GM12891 (cell line): ENCODE measurements around the gene KCNH1.

Source experiments
- PAX5 ChIP-seq: IDR thresholded peaks from 2 replicates; pipeline ENCODE4 v1.6.1; 2011; ENCODE audit warnings: low read length, moderate library complexity, mild to moderate bottlenecking; ENCODE audit not compliant: insufficient read depth, severe bottlenecking
- POLR2A ChIP-seq: IDR thresholded peaks from 2 replicates; pipeline ENCODE4 v1.6.1; 2011; ENCODE audit warnings: low read depth, low read length, control low read depth
- POLR2AphosphoS5 ChIP-seq: IDR thresholded peaks from 2 replicates; pipeline ENCODE4 v1.6.1; 2011; ENCODE audit warnings: low read depth, low read length, control low read depth
- POU2F2 ChIP-seq: IDR thresholded peaks from 2 replicates; pipeline ENCODE4 v1.6.1; 2011; ENCODE audit warnings: low read depth, mild to moderate bottlenecking, control low read depth, low read length, moderate library complexity
- SPI1 ChIP-seq: IDR thresholded peaks from 2 replicates; pipeline ENCODE4 v1.6.1; 2011; ENCODE audit warnings: low read depth, low read length, control low read depth
- TAF1 ChIP-seq: IDR thresholded peaks from 2 replicates; pipeline ENCODE4 v1.6.1; 2011; ENCODE audit warnings: low read depth, low read length, control low read depth

GRCh38 chr1:210697185-210697584 lies 436.8 kb downstream of the KCNH1 start:
- TF ChIP-seq POLR2AphosphoS5 (no peak), POLR2A (no peak), PAX5 (no peak), SPI1 (no peak), TAF1 (no peak), POU2F2 (no peak)
